H9 (cell line): ENCODE data around the gene LAMC3. TPM values are rescaled to one million over a fixed set of nuclear protein-coding genes. Genes with fewer than 3 reads are reported as not detected.

ENCODE experiments used
- DNase-seq: peaks from one replicate; pipeline ENCODE4 v3.0.0-alpha.2; 2017
- H2AFZ ChIP-seq: one replicate; pipeline ENCODE4 v1.6.1; 2013; ENCODE audit warnings: mild to moderate bottlenecking, low read length, control low read depth, moderate library complexity
- H2AK5ac ChIP-seq: 2 replicates; pipeline ENCODE4 v1.6.1; 2013; ENCODE audit warnings: low read length, control low read depth, mixed read lengths; ENCODE audit not compliant: insufficient read length
- H2BK120ac ChIP-seq: one replicate; pipeline ENCODE4 v1.6.1; 2013; ENCODE audit warnings: low read depth, mild to moderate bottlenecking, low read length, control low read depth, inconsistent platforms; ENCODE audit not compliant: poor library complexity, severe bottlenecking
- H2BK12ac ChIP-seq: 2 replicates; pipeline ENCODE4 v1.6.1; 2013; ENCODE audit warnings: low read length, control low read depth, mixed read lengths, low read depth; ENCODE audit not compliant: insufficient read length
- H2BK15ac ChIP-seq: 2 replicates; pipeline ENCODE4 v1.6.1; 2013; ENCODE audit warnings: low read depth, low read length, control low read depth
- H2BK20ac ChIP-seq: one replicate; pipeline ENCODE4 v1.6.1; 2013; ENCODE audit warnings: low read depth, mild to moderate bottlenecking, low read length, control low read depth, inconsistent platforms; ENCODE audit not compliant: poor library complexity, severe bottlenecking
- H2BK5ac ChIP-seq: 2 replicates; pipeline ENCODE4 v1.6.1; 2013; ENCODE audit warnings: low read length, control low read depth, mixed read lengths; ENCODE audit not compliant: insufficient read length
- H3K14ac ChIP-seq: 2 replicates; pipeline ENCODE4 v1.6.1; 2013; ENCODE audit warnings: low read length, control low read depth; ENCODE audit not compliant: insufficient read depth
- H3K18ac ChIP-seq: 2 replicates; pipeline ENCODE4 v1.6.1; 2013; ENCODE audit warnings: low read depth, mild to moderate bottlenecking, mixed read lengths, low read length, control low read depth; ENCODE audit not compliant: insufficient read length
- H3K23ac ChIP-seq: 2 replicates; pipeline ENCODE4 v1.6.1; 2013; ENCODE audit warnings: low read length, control low read depth, mixed read lengths, low read depth; ENCODE audit not compliant: insufficient read length
- H3K23me2 ChIP-seq: 2 replicates; pipeline ENCODE4 v1.6.1; 2013; ENCODE audit warnings: low read depth, mild to moderate bottlenecking, mixed read lengths, low read length, control low read depth; ENCODE audit not compliant: insufficient read length, poor library complexity, severe bottlenecking
- H3K27ac ChIP-seq: 2 replicates; pipeline ENCODE4 v1.5.1; 2013; ENCODE audit warnings: low read length, control low read depth, mixed read lengths, low read depth; ENCODE audit not compliant: insufficient read length
- H3K27me3 ChIP-seq: 2 replicates; pipeline ENCODE4 v1.6.1; 2013; ENCODE audit warnings: low read length, control low read depth, inconsistent platforms; ENCODE audit not compliant: insufficient read depth
- H3K4ac ChIP-seq: 2 replicates; pipeline ENCODE4 v1.6.1; 2013; ENCODE audit warnings: low read depth, mild to moderate bottlenecking, control low read depth, inconsistent platforms, low read length, moderate library complexity
- H3K4me1 ChIP-seq: 2 replicates; pipeline ENCODE4 v1.6.1; 2013; ENCODE audit warnings: low read length, control low read depth, inconsistent platforms; ENCODE audit not compliant: insufficient read depth
- H3K4me2 ChIP-seq: 2 replicates; pipeline ENCODE4 v1.6.1; 2013; ENCODE audit warnings: low read length, control low read depth, mixed read lengths; ENCODE audit not compliant: insufficient read length, insufficient read depth
- H3K56ac ChIP-seq: 2 replicates; pipeline ENCODE4 v1.6.1; 2013; ENCODE audit warnings: low read depth, mild to moderate bottlenecking, mixed read lengths, low read length, control low read depth; ENCODE audit not compliant: insufficient read length
- H3K79me1 ChIP-seq: 2 replicates; pipeline ENCODE4 v1.6.1; 2013; ENCODE audit warnings: low read depth, mild to moderate bottlenecking, moderate library complexity, low read length, control low read depth, inconsistent platforms; ENCODE audit not compliant: insufficient read depth, poor library complexity, severe bottlenecking
- H3K79me2 ChIP-seq: 2 replicates; pipeline ENCODE4 v1.6.1; 2013; ENCODE audit warnings: low read length, control low read depth, inconsistent platforms; ENCODE audit not compliant: insufficient read depth
- H3K9ac ChIP-seq: 2 replicates; pipeline ENCODE4 v1.6.1; 2013; ENCODE audit warnings: low read length, control low read depth, mixed read lengths; ENCODE audit not compliant: insufficient read length; ENCODE audit errors: extremely low read depth
- H3K9me3 ChIP-seq: one replicate; pipeline ENCODE4 v1.6.1; 2013; ENCODE audit warnings: low read depth, low read length, inconsistent platforms; ENCODE audit not compliant: control insufficient read depth
- H3T11ph ChIP-seq: one replicate; pipeline ENCODE4 v1.6.1; 2013; ENCODE audit warnings: mild to moderate bottlenecking, low read length, control low read depth, inconsistent platforms
- H4K20me1 ChIP-seq: one replicate; pipeline ENCODE4 v1.6.1; 2013; ENCODE audit not compliant: control insufficient read depth, insufficient read length, insufficient read depth
- H4K5ac ChIP-seq: 2 replicates; pipeline ENCODE4 v1.6.1; 2013; ENCODE audit warnings: low read depth, mild to moderate bottlenecking, mixed read lengths, low read length, control low read depth; ENCODE audit not compliant: insufficient read length
- H4K8ac ChIP-seq: replicated peaks from 2 replicates; pipeline ENCODE4 v1.6.1; 2013; ENCODE audit warnings: low read length, control low read depth, mixed read lengths, low read depth; ENCODE audit not compliant: insufficient read length
- H4K91ac ChIP-seq: 2 replicates; pipeline ENCODE4 v1.6.1; 2013; ENCODE audit warnings: low read depth, mild to moderate bottlenecking, moderate library complexity, mixed read lengths, low read length, control low read depth; ENCODE audit not compliant: insufficient read length
- H3K27ac Mint-ChIP-seq, 3 experiments: 2 replicates in 2 of 3; 3 replicates in 1 of 3; pipeline ENCODE4 v1.8.0; 2020 to 2021; ENCODE audit warnings: mixed read lengths in 3 of 3, mild to moderate bottlenecking in 1 of 3, moderate library complexity in 1 of 3
- H3K27me3 Mint-ChIP-seq: 2 replicates; pipeline ENCODE4 v1.8.0; 2021; ENCODE audit warnings: low read depth, mild to moderate bottlenecking, moderate library complexity, mixed read lengths
- H3K36me3 Mint-ChIP-seq, 3 experiments: 2 replicates in 2 of 3; 3 replicates in 1 of 3; pipeline ENCODE4 v1.8.0; 2020 to 2021; ENCODE audit warnings: low read depth in 3 of 3, mixed read lengths in 3 of 3; ENCODE audit not compliant: insufficient read depth in 1 of 3
- H3K4me1 Mint-ChIP-seq, 2 experiments: 2 replicates each; pipeline ENCODE4 v1.8.0; 2020; ENCODE audit warnings: mixed read lengths in 2 of 2
- H3K4me3 Mint-ChIP-seq, 2 experiments: 2 replicates in 1 of 2; 3 replicates in 1 of 2; pipeline ENCODE4 v1.8.0; 2020 to 2021; ENCODE audit warnings: mild to moderate bottlenecking in 2 of 2, mixed read lengths in 2 of 2, moderate library complexity in 1 of 2
- H3K9me3 Mint-ChIP-seq, 2 experiments: 2 replicates in 1 of 2; 3 replicates in 1 of 2; pipeline ENCODE4 v1.8.0; 2020; ENCODE audit warnings: mild to moderate bottlenecking in 2 of 2, mixed read lengths in 2 of 2, moderate library complexity in 1 of 2
- CTCF ChIP-seq: fragments of 200-600 bp; sonication (generic); conservative IDR thresholded peaks from 3 replicates; pipeline ENCODE4 v1.8.0; 2021; ENCODE audit warnings: antibody characterized with exemption, mild to moderate bottlenecking
- WGBS: extraction: QIAGEN DNeasy Blood & Tissue Kit; methylation state at CpG from one replicate; pipeline ENCODE4 v1.1.7; 2013; ENCODE audit warnings: missing lambda C conversion rate, low lambda C conversion rate, mixed read lengths; ENCODE audit not compliant: insufficient read length; ENCODE audit errors: extremely low coverage; 5-methylcytosine and 5-hydroxymethylcytosine counted together
- total RNA-seq: library from RNA; stranded (reverse); gene quantifications from 2 replicates; pipeline ENCODE4 v1.2.1, GENCODE V29; 2021

The LAMC3 gene
- total RNA-seq, 1 experiment from 2014 or later: 21.7 TPM

GRCh38 chr9:131048820-131049219, 39.8 kb downstream of the LAMC3 start:
- no peak overlapping the region for H3K27ac Mint-ChIP-seq
- H3K27ac ChIP-seq: no peak overlapping the region
- H4K8ac ChIP-seq: no peak overlapping the region
- no peak overlapping the region for H2BK15ac ChIP-seq
- H3K4me3 Mint-ChIP-seq: no peak overlapping the region
- H2BK120ac ChIP-seq: no peak overlapping the region
- no peaks in the 10 kb centered on the region for H3K4me1 Mint-ChIP-seq
- no peaks in the 10 kb centered on the region for H3K79me2 ChIP-seq
- WGBS: no CpG with 5 or more reads among the region's 8 CpGs
- no peak overlapping the region for H4K91ac ChIP-seq
- no peaks in the 10 kb centered on the region for H3K23me2 ChIP-seq
- no peaks in the 10 kb centered on the region for H3K27me3 ChIP-seq
- no peak overlapping the region for H2BK20ac ChIP-seq
- no peak overlapping the region for H2BK12ac ChIP-seq
- H2BK5ac ChIP-seq: no peak overlapping the region
- peaks cover 5 to 13% (median 5%) of the 10 kb centered on the region in 3 experiments; a peak in 6 of 7 replicates for H3K36me3 Mint-ChIP-seq
- no peak overlapping the region for H4K5ac ChIP-seq
- H3K9me3 Mint-ChIP-seq: no peaks in the 10 kb centered on the region; a peak in 1 of 5 replicates
- H3K4me2 ChIP-seq: no peak overlapping the region
- no peak overlapping the region for H3K56ac ChIP-seq
- DNase-seq: no peak
- TF ChIP-seq CTCF: no peak
- no peak overlapping the region for H3K9ac ChIP-seq
- no peaks in the 10 kb centered on the region for H3K9me3 ChIP-seq
- H3K23ac ChIP-seq: no peak overlapping the region
- no peak overlapping the region for H2AK5ac ChIP-seq
- no peak overlapping the region for H3K14ac ChIP-seq
- H3K79me1 ChIP-seq: no peaks in the 10 kb centered on the region
- no peaks in the 10 kb centered on the region for H4K20me1 ChIP-seq
- H3K18ac ChIP-seq: no peak overlapping the region
- H3K27me3 Mint-ChIP-seq: no peaks in the 10 kb centered on the region
- no peak overlapping the region for H2AFZ ChIP-seq
- H3K4ac ChIP-seq: no peak overlapping the region
- no peaks in the 10 kb centered on the region for H3K4me1 ChIP-seq
- H3T11ph ChIP-seq: no peak overlapping the region
